Effector CD8-positive, alpha-beta T cell (primary cell): Measurements from ENCODE around the gene ATAD2B.

Experiments
- DNase-seq: peaks from one replicate; lab custom pipeline; 2025; lab: John Stamatoyannopoulos, UW

Gene ATAD2B

GRCh38 chr2:23912054-23912453 lies 14.9 kb downstream of the ATAD2B start:
- no peak for DNase-seq

GRCh38 chr2:23905155-23905554 lies 21.8 kb downstream of the ATAD2B start:
- DNase-seq = no peak

GRCh38 chr2:23904692-23905091 lies 22.2 kb downstream of the ATAD2B start:
- no peak for DNase-seq

GRCh38 chr2:23904215-23904614 lies 22.7 kb downstream of the ATAD2B start:
- DNase-seq = no peak

- no peak for DNase-seq
These were observed 23.9 kb downstream of the ATAD2B start for GRCh38 chr2:23903034-23903433.

- no peak for DNase-seq
These were observed 24.7 kb downstream of the ATAD2B start for GRCh38 chr2:23901966-23902846.

- no peak for DNase-seq
These were observed 26.2 kb downstream of the ATAD2B start for GRCh38 chr2:23900541-23901322.

GRCh38 chr2:23900133-23900532 lies 26.8 kb downstream of the ATAD2B start:
- DNase-seq = no peak

- no peak for DNase-seq
These were observed 55.7 kb downstream of the ATAD2B start for GRCh38 chr2:23871206-23871605.

- no peak for DNase-seq
These were observed 59.5 kb downstream of the ATAD2B start for GRCh38 chr2:23867449-23867848.

GRCh38 chr2:23862716-23863426 lies 64.1 kb downstream of the ATAD2B start:
- DNase-seq = no peak

- no peak for DNase-seq
These were observed 65.0 kb downstream of the ATAD2B start for GRCh38 chr2:23861952-23862351.

GRCh38 chr2:23859983-23860382 lies 66.9 kb downstream of the ATAD2B start:
- no peak for DNase-seq

GRCh38 chr2:23859234-23859633 lies 67.7 kb downstream of the ATAD2B start:
- no peak for DNase-seq

GRCh38 chr2:23850564-23851256 lies 76.2 kb downstream of the ATAD2B start:
- no peak for DNase-seq

- DNase-seq = no peak
These were observed 82.0 kb downstream of the ATAD2B start for GRCh38 chr2:23844905-23845304.

GRCh38 chr2:23843051-23843976 lies 83.6 kb downstream of the ATAD2B start:
- DNase-seq = no peak

- no peak for DNase-seq
These were observed 86.9 kb downstream of the ATAD2B start for GRCh38 chr2:23839919-23840578.

GRCh38 chr2:23838996-23839395 lies 87.9 kb downstream of the ATAD2B start:
- no peak for DNase-seq

GRCh38 chr2:23838581-23838980 lies 88.3 kb downstream of the ATAD2B start:
- no peak for DNase-seq
